Measurements from ENCODE around the gene NLRC5.

- no peak for TF ChIP-seq CTCF (IDR thresholded peaks at IDR 0.05; ENCODE audit: low read depth, low read length)
- no peak for TF ChIP-seq POLR2A (IDR thresholded peaks at IDR 0.05; ENCODE audit: extremely low read depth, insufficient read length)
These were observed 124.3 kb downstream of the NLRC5 start for GRCh38 chr16:57113664-57114063.

Data from NB4 (cell line).